GM19099 (cell line): ENCODE results near the gene CCN5.

Source experiments
- POLR2A ChIP-seq: IDR thresholded peaks from 3 replicates; pipeline ENCODE4 v1.6.1; 2011; ENCODE audit warnings: low read depth; ENCODE audit not compliant: insufficient read length; ENCODE audit errors: extremely low read depth

Gene CCN5

DNA sequence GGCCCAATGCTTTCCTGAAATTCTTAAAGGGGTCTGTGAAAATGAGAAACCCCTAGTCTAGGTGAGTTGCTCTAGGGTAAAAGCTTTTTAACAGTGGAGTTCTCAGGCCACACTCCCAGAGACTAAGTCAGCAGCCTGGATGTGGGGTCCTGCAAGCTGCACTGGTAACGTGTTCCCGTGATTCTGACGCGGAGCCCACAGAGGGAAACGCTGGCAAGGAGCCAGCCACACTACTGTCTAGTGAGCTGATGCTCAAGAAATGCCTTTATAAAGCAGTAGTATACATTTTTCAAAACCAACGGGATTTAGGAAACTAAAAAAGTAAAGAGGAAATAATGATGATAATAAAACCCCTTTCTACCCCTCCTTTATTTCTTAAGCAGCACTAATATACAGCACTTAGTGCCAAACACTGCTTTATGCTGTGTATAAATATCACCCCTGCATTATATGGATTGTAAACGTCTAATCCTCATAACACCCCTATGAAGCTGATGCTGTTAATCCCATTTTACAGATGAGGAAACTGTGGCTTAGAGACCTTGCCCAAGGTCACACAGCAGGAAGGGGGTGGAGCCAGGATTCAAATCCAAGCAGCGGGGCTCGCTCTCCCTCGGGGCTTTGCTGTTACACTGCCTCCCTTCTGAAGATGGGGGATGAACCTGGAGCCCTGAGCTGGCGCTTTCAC is 55.5 kb downstream of the CCN5 start:
- TF ChIP-seq POLR2A = no peak

DNA sequence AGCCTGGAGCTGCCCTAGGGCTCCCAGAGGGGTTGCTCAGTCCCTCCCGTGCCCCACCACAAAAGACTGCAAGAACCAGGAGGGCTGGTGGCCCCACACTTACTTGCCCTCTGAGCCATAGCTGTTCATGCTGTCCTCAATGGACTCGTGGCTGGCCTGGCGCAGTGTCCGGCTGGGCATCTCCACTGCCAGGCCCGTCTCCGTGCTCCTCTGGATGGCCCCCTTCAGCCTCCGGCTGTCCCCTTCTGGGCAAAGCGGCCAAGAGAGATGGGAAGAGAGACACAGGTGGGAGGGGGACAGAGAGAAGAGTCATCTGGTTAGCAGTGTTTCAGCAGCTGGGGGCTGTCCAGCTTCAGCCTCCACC is 56.0 kb downstream of the CCN5 start:
- TF ChIP-seq POLR2A = no peak

DNA sequence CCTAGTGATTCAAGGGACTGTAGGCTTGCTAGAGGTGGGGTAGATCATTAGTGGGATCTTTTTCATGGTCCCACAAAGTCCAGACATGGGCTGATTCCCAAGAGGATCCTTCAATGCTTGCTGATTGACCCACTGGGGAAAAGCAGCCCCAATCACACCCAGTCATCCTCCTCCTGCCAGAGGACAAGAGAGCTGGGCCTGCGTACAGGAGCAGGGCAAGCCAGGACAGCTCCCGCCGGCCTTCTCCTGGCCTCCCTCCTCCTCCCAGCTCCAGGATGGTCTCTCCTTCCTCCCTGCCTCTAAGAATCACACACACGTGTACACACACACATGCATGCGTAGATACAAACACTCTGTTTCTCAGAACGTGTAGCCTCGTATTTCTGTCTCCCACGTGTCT is 57.5 kb downstream of the CCN5 start:
- no peak for TF ChIP-seq POLR2A

DNA sequence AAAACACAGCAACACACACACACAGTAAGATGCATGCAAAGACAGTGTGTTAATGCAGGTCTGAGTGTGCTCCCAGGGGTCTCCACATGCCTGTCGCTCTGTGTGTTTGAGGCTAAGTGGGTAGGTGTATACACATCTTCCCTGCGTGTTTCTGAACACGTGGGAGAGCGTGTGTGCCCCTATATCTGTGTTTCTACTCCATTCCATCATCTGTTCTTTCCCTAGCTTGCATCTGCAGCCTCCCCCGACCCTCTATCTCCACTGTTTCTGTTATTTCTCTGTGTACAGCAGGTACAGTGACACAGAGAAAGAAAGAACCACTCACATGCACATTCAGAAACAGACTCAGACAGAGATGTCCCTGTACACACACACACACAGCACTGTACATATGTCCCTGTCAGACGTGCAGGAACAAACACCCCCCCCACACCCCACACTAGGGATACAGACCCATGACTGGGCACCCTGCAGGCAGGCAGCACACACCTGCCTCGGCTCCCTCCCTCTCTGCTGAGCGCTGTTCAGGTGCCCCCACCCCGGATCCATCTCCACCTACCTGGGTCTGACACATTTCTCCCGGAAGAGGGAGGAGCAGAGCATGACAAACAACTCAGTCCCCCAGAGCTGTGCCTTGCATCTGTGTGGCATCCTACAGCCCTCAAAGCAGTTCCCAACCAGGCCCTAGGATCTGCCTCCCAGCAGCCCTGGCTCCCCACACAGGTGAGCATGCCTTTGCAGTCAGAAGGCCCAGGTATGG is 58.1 kb downstream of the CCN5 start:
- TF ChIP-seq POLR2A = no peak

DNA sequence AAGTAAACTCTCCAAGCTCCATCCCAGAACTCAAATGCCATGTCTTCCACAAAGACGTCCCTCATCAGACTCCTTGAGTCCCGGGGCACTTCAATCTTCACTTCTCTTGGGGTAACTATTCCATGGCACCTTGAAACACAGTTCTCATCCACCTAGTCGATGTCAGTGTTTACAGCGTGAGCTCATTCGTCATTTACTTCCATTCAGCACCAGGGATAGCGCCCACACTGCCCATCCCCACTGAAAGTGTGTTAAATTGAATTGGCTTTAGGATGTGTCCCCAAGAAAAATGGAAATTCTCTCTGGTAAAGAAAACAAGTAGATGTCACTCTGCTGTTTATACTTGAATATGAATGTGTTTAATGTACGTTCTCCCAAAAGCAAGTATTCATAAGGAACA is 61.8 kb downstream of the CCN5 start:
- no peak for TF ChIP-seq POLR2A
